Stimulated activated CD8-positive, alpha-beta memory T cell treated with anti-CD3 and anti-CD28 coated beads, Interleukin-15, amount 100 ng/mL, for 24 hours (primary cell): ENCODE measurements around the gene TNFRSF13B.
"Not testable (repeated sequence)": the region's sequence is repeated elsewhere in the genome, so short reads cannot be mapped to it uniquely, and the experiment has no call there.

ENCODE experiments used
- DNase-seq: peaks from one replicate; pipeline ENCODE4 v3.0.0-alpha.2; 2020; ENCODE audit warnings: low read depth

The TNFRSF13B gene

GRCh38 chr17:16971458-16972338, at the start of gene TNFRSF13B:
Gene TNFRSF13B (minus strand): TSS chr17:16972118. CDS start chr17:16972075, 43 bp downstream.
- DNase-seq: no peak

- DNase-seq: no peak
These were observed 49.4 kb upstream of the TNFRSF13B start for GRCh38 chr17:17021194-17021863.

GRCh38 chr17:17020821-17021193, 48.9 kb upstream of the TNFRSF13B start:
- DNase-seq: no peak

GRCh38 chr17:17019891-17020456, 48.1 kb upstream of the TNFRSF13B start:
- no peak for DNase-seq

GRCh38 chr17:17019430-17019762, 47.5 kb upstream of the TNFRSF13B start:
- DNase-seq: no peak

GRCh38 chr17:17018612-17019429, 46.9 kb upstream of the TNFRSF13B start:
- DNase-seq: no peak

GRCh38 chr17:17018021-17018441, 46.1 kb upstream of the TNFRSF13B start:
- DNase-seq: no peak

GRCh38 chr17:17017343-17018014, 45.6 kb upstream of the TNFRSF13B start:
- DNase-seq: no peak

GRCh38 chr17:17016199-17017197, 44.6 kb upstream of the TNFRSF13B start:
- DNase-seq: not testable (repeated sequence)

GRCh38 chr17:17015230-17015629, 43.3 kb upstream of the TNFRSF13B start:
- DNase-seq: no peak

- DNase-seq: not testable (repeated sequence)
These were observed 42.8 kb upstream of the TNFRSF13B start for GRCh38 chr17:17014748-17015124.

GRCh38 chr17:17013828-17014747, 42.2 kb upstream of the TNFRSF13B start:
- DNase-seq: not testable (repeated sequence)

- DNase-seq: not testable (repeated sequence)
These were observed 39.4 kb upstream of the TNFRSF13B start for GRCh38 chr17:17011043-17011907.

- not testable (repeated sequence) for DNase-seq
These were observed 38.7 kb upstream of the TNFRSF13B start for GRCh38 chr17:17010545-17011034.

GRCh38 chr17:17009972-17010371, 38.1 kb upstream of the TNFRSF13B start:
- not testable (repeated sequence) for DNase-seq

- not testable (repeated sequence) for DNase-seq
These were observed 36.9 kb upstream of the TNFRSF13B start for GRCh38 chr17:17008621-17009397.

GRCh38 chr17:17007891-17008290, 36.0 kb upstream of the TNFRSF13B start:
- DNase-seq: not testable (repeated sequence)
